ENCODE measurements around the gene MMP25.
A peak's percentile ranks its signal among the peaks of the same experiment; 100 is the strongest.

The MMP25 gene

GRCh38 chr16:3026003-3026378 lies 20.4 kb upstream of the MMP25 start:
- Histone ChIP-seq H3K27me3 (ENCODE audit: control insufficient read depth, insufficient read depth, low read length) (peaks cover 26% of the 10 kb centered on the region), H3K4me1 (ENCODE audit: control insufficient read depth, insufficient read depth, low read length) (peaks cover 32% of the 10 kb centered on the region), H3K36me3 (ENCODE audit: control insufficient read depth, insufficient read depth, low read length) (peaks cover 36% of the 10 kb centered on the region), H3K9ac (ENCODE audit: low read length) (no peak overlapping the region), H3K4me3 (ENCODE audit: low read depth, low read length) (no peak overlapping the region), H3K27ac (ENCODE audit: low read depth, low read length) (no peak overlapping the region), H3K9me3 (ENCODE audit: control insufficient read depth, insufficient read depth, low read depth, low read length) (no peaks in the 10 kb centered on the region)

- Histone ChIP-seq H3K4me3 (ENCODE audit: low read depth, low read length) (no peak overlapping the region), H3K27me3 (ENCODE audit: control insufficient read depth, insufficient read depth, low read length) (peaks cover 27% of the 10 kb centered on the region), H3K27ac (ENCODE audit: low read depth, low read length) (no peak overlapping the region), H3K36me3 (ENCODE audit: control insufficient read depth, insufficient read depth, low read length) (peaks cover 32% of the 10 kb centered on the region), H3K9me3 (ENCODE audit: control insufficient read depth, insufficient read depth, low read depth, low read length) (no peaks in the 10 kb centered on the region), H3K9ac (ENCODE audit: low read length) (no peak overlapping the region), H3K4me1 (ENCODE audit: control insufficient read depth, insufficient read depth, low read length) (peaks cover 32% of the 10 kb centered on the region)
These were observed 19.5 kb upstream of the MMP25 start for GRCh38 chr16:3026609-3027488.

GRCh38 chr16:3027489-3027795 lies 18.9 kb upstream of the MMP25 start:
- H3K36me3 ChIP-seq (ENCODE audit: control insufficient read depth, insufficient read depth, low read length) = peaks cover 29% of the 10 kb centered on the region
- H3K4me1 ChIP-seq (ENCODE audit: control insufficient read depth, insufficient read depth, low read length) = peaks cover 28% of the 10 kb centered on the region
- H3K27ac ChIP-seq (ENCODE audit: low read depth, low read length) = no peak overlapping the region
- H3K27me3 ChIP-seq (ENCODE audit: control insufficient read depth, insufficient read depth, low read length) = peaks cover 30% of the 10 kb centered on the region
- H3K9me3 ChIP-seq (ENCODE audit: control insufficient read depth, insufficient read depth, low read depth, low read length) = no peaks in the 10 kb centered on the region
- no peak overlapping the region for H3K4me3 ChIP-seq (ENCODE audit: low read depth, low read length)
- no peak overlapping the region for H3K9ac ChIP-seq (ENCODE audit: low read length)

GRCh38 chr16:3027983-3028715 lies 18.2 kb upstream of the MMP25 start:
- H3K27me3 ChIP-seq (ENCODE audit: control insufficient read depth, insufficient read depth, low read length) = peaks cover 36% of the 10 kb centered on the region
- H3K27ac ChIP-seq (ENCODE audit: low read depth, low read length) = no peak overlapping the region

GRCh38 chr16:3028716-3029319 lies 17.5 kb upstream of the MMP25 start:
- H3K4me1 ChIP-seq (ENCODE audit: control insufficient read depth, insufficient read depth, low read length) = peaks cover 22% of the 10 kb centered on the region
- peaks cover 23% of the 10 kb centered on the region for H3K36me3 ChIP-seq (ENCODE audit: control insufficient read depth, insufficient read depth, low read length)
- 0 out of 2 replicates have a peak overlapping the region, but pooled peaks have one; percentile 13 for H3K4me3 ChIP-seq (ENCODE audit: low read depth, low read length)
- no peak overlapping the region for H3K27ac ChIP-seq (ENCODE audit: low read depth, low read length)
- no peak overlapping the region for H3K9ac ChIP-seq (ENCODE audit: low read length)
- peaks cover 42% of the 10 kb centered on the region for H3K27me3 ChIP-seq (ENCODE audit: control insufficient read depth, insufficient read depth, low read length)
- no peaks in the 10 kb centered on the region for H3K9me3 ChIP-seq (ENCODE audit: control insufficient read depth, insufficient read depth, low read depth, low read length)

More at GRCh38 chr16:3027983-3028715, 18.2 kb upstream of the MMP25 start:
- Histone ChIP-seq H3K4me1 (ENCODE audit: control insufficient read depth, insufficient read depth, low read length) (peaks cover 22% of the 10 kb centered on the region), H3K4me3 (ENCODE audit: low read depth, low read length) (0 out of 2 replicates have a peak overlapping the region, but pooled peaks have one; percentile 31), H3K36me3 (ENCODE audit: control insufficient read depth, insufficient read depth, low read length) (peaks cover 23% of the 10 kb centered on the region), H3K9me3 (ENCODE audit: control insufficient read depth, insufficient read depth, low read depth, low read length) (no peaks in the 10 kb centered on the region), H3K9ac (ENCODE audit: low read length) (no peak overlapping the region)

GRCh38 chr16:3029491-3030221 lies 16.7 kb upstream of the MMP25 start:
- H3K27ac ChIP-seq (ENCODE audit: low read depth, low read length) = no peak overlapping the region
- H3K36me3 ChIP-seq (ENCODE audit: control insufficient read depth, insufficient read depth, low read length) = peaks cover 23% of the 10 kb centered on the region
- no peak overlapping the region for H3K9ac ChIP-seq (ENCODE audit: low read length)
- H3K9me3 ChIP-seq (ENCODE audit: control insufficient read depth, insufficient read depth, low read depth, low read length) = no peaks in the 10 kb centered on the region
- peaks cover 22% of the 10 kb centered on the region for H3K4me1 ChIP-seq (ENCODE audit: control insufficient read depth, insufficient read depth, low read length)
- H3K27me3 ChIP-seq (ENCODE audit: control insufficient read depth, insufficient read depth, low read length) = peaks cover 50% of the 10 kb centered on the region
- H3K4me3 ChIP-seq (ENCODE audit: low read depth, low read length) = no peak overlapping the region

- Histone ChIP-seq H3K9me3 (ENCODE audit: control insufficient read depth, insufficient read depth, low read depth, low read length) (no peaks in the 10 kb centered on the region), H3K4me3 (ENCODE audit: low read depth, low read length) (no peak overlapping the region), H3K27ac (ENCODE audit: low read depth, low read length) (no peak overlapping the region), H3K4me1 (ENCODE audit: control insufficient read depth, insufficient read depth, low read length) (peaks cover 23% of the 10 kb centered on the region), H3K9ac (ENCODE audit: low read length) (no peak overlapping the region), H3K27me3 (ENCODE audit: control insufficient read depth, insufficient read depth, low read length) (peaks cover 58% of the 10 kb centered on the region), H3K36me3 (ENCODE audit: control insufficient read depth, insufficient read depth, low read length) (peaks cover 20% of the 10 kb centered on the region)
These were observed 15.8 kb upstream of the MMP25 start for GRCh38 chr16:3030222-3031212.

- Histone ChIP-seq H3K4me1 (ENCODE audit: control insufficient read depth, insufficient read depth, low read length) (peaks cover 22% of the 10 kb centered on the region), H3K9me3 (ENCODE audit: control insufficient read depth, insufficient read depth, low read depth, low read length) (no peaks in the 10 kb centered on the region), H3K9ac (ENCODE audit: low read length) (no peak overlapping the region), H3K27me3 (ENCODE audit: control insufficient read depth, insufficient read depth, low read length) (peaks cover 77% of the 10 kb centered on the region), H3K36me3 (ENCODE audit: control insufficient read depth, insufficient read depth, low read length) (no peaks in the 10 kb centered on the region), H3K4me3 (ENCODE audit: low read depth, low read length) (no peak overlapping the region), H3K27ac (ENCODE audit: low read depth, low read length) (no peak overlapping the region)
These were observed 13.7 kb upstream of the MMP25 start for GRCh38 chr16:3032624-3033023.

- Histone ChIP-seq H3K4me1 (ENCODE audit: control insufficient read depth, insufficient read depth, low read length) (peaks cover 20% of the 10 kb centered on the region), H3K36me3 (ENCODE audit: control insufficient read depth, insufficient read depth, low read length) (no peaks in the 10 kb centered on the region), H3K4me3 (ENCODE audit: low read depth, low read length) (peak overlapping the region; percentile 68), H3K27ac (ENCODE audit: low read depth, low read length) (no peak overlapping the region), H3K9ac (ENCODE audit: low read length) (no peak overlapping the region), H3K27me3 (ENCODE audit: control insufficient read depth, insufficient read depth, low read length) (peaks cover 76% of the 10 kb centered on the region), H3K9me3 (ENCODE audit: control insufficient read depth, insufficient read depth, low read depth, low read length) (no peaks in the 10 kb centered on the region)
These were observed 10.9 kb upstream of the MMP25 start for GRCh38 chr16:3035289-3035971.
